Measurements from ENCODE around the gene NME9.

Gene NME9

DNA sequence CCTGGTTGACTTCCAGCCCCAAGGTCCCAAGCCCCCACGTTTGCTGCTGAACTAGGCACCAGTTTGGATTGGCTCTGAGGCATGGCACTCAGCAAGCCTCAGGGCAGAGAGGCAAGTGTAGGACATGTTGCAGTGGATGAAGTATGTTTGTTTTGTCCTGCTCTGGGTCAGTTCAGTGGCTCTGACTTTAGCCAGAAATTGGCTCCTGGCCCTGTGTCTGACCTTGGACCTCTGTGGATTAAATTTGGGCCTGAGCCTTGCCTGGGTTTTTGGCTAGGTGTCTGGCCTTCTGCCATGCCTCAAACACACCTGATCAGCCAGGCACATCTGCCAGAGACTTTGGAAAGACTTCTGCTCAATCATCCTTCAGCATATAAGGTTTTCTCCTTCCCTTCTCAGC is 15.1 kb upstream of the NME9 start:
- DNase-seq, result no peak
- in situ Hi-C loops (cut with MboI; ENCODE audit: low pct_unique_long_range_greater_than_20kb, low sequenced_read_pairs), result no loop called here

DNA sequence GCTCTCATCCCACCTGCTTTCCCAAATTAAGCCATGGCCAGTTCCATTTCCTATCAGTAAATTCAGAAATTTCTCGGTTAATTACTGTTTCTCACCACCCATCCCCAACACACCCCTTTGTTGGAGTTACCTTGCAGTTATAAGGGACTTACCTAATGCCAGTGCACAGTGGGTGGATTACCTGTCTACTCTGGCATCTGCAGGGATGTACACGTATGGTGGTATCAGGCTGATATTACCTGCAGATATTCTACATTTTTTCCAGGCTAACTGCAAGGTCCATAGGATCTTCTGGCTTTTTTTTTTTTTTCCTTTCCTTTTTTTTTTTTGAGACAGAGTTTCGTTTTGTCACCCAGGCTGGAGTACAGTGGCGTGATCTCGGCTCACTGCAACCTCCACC is 10.9 kb upstream of the NME9 start:
- no peak for DNase-seq
- in situ Hi-C loops (cut with MboI; ENCODE audit: low pct_unique_long_range_greater_than_20kb, low sequenced_read_pairs), result no loop called here

GRCh38 chr3:138338811-138339210 is 9.2 kb upstream of the NME9 start:
- no peak for DNase-seq
- in situ Hi-C loops (cut with MboI; ENCODE audit: low pct_unique_long_range_greater_than_20kb, low sequenced_read_pairs), result no loop called here

DNA sequence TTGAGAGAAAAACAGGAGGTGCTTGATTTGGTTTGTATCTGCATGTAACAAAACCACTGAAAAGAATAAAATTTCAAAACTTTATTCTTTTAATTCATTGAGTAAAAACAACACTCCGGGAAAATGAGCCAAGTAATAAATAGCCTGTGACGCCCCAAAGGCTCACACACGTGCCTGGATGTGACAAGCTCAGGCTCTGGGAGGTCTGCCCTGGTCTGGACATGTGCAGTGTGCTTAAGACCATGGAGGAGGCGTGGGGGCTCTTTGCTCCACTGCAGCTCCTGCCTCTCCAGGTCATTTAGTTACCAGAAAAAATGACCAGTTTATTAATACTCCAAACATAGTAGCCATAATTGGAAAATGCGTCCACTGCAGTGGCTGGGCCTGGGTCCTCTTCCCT is 8.6 kb upstream of the NME9 start:
- no peak for DNase-seq
- in situ Hi-C loops (cut with MboI; ENCODE audit: low pct_unique_long_range_greater_than_20kb, low sequenced_read_pairs), result no loop called here

DNA sequence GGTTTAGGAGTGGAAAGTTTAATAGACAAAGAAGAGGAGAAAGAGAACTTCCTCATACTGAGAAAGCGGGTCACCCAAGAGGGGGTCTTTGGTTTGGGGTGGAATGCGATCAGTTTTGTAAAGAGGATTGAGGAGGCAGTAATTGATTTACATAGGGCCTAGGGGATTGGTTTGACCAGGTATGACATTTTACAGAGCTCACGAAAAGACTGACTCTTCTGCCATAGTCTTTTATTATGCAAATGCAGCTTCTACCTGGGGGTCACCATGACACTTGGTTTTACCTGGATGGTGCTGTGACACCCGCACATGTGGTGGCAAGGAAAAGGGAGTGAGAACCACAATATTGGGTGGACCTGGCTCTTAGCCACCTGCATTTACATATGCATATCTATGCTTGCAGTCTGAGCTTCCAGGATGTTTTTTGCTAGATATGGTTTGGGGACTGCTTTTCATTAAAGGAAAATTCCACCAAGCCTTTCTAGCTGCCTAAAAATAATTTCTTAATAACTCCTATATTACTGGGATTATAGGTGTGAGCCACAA is 6.9 kb upstream of the NME9 start:
- in situ Hi-C loops (cut with MboI; ENCODE audit: low pct_unique_long_range_greater_than_20kb, low sequenced_read_pairs), result no loop called here
- DNase-seq, result no peak

- DNase-seq, result no peak
- in situ Hi-C loops (cut with MboI; ENCODE audit: low pct_unique_long_range_greater_than_20kb, low sequenced_read_pairs), result no loop called here
These were observed 5.0 kb upstream of the NME9 start for GRCh38 chr3:138334608-138335007.

DNA sequence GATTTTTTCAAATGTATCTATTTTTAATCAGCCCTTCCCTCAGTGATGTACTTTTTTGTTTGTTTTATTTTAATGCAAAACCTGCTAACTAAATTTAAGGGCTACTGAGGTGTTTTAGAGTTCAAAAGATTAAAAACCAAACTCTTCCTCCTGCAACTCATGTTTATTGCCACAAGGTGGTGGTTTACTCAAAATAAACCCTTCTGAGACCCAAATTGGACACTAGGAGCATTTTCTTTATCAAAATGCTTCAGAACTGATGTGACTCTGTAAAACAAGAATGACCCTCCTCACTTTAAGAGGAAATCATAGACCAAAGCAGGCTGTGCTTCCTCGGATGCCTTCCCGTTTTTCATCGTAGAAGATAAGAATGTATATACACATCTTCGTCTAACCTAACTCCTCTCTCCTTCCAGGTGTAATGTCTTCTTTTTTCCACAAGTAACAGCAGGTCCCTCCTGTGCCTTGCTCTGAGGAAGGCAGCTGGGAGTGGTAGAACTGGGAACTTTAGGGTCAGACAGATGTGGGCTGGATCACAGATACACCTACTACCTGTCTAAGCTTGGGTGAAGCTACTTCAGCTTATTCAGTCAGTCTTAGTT is 2.9 kb upstream of the NME9 start:
- DNase-seq, result peak; percentile 54
- in situ Hi-C loops (cut with MboI; ENCODE audit: low pct_unique_long_range_greater_than_20kb, low sequenced_read_pairs), result no loop called here

DNA sequence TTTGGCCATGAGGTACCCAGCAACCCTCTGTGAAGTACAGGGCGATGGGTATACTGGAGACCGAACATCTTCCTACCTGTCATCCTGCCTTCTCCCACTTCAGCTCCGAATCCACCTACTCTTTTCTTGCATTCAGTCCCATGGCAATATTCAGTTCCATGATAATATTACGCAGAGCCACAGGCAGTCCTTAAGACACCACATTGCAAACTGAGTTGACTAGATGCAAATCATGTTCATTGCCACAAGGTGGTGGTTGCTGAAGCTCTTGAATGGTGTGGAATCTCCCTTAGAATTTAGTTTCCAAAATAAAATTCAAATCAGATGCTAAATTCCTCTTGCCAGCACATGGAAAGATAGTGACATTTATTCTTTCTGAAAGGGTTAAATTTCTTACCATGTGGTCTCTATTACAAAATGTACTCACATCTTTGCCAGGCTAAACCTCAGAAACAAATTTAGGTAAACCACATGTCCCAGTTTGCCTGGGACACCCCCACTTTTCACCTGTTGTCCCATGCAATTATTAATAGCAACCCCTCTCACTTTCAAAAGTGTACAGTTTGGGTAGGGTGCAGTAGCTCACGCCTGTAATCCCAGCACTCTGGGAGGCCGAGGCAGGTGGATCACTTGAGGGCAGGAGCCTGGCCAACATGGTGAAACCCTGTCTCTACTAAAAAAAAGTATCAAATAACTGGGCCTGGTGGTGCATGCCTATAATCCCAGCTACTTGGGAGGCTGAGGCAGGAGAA is 1.7 kb upstream of the NME9 start:
- in situ Hi-C loops (cut with MboI; ENCODE audit: low pct_unique_long_range_greater_than_20kb, low sequenced_read_pairs), result no loop called here
- DNase-seq, result no peak

GRCh38 chr3:138329984-138330293 is 288 bp upstream of the NME9 start:
- in situ Hi-C loops (cut with MboI; ENCODE audit: low pct_unique_long_range_greater_than_20kb, low sequenced_read_pairs), result no loop called here
- no peak for DNase-seq

DNA sequence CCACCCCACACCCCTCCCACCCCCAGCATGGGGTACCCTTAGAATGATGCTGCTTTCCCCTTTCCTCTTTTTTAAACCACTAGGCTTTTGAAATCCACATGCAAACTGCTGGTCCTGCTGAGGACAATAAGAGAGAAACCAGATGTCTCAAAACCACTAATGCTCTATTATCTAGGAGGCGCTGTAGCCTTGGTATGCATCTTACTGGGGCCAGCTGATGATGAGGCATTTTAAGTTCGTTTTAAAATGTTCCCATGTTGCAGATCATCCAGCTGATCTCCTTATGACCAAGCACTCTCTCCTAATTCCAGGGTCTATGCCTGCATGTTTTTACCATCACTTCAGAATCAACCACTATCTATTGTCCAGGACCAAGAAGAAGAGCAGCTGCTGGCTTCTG is 1.3 kb downstream of the NME9 start:
- DNase-seq, result peak; percentile 37

GRCh38 chr3:138327831-138328230 is 1.8 kb downstream of the NME9 start:
- DNase-seq, result no peak
- in situ Hi-C loops (cut with MboI; ENCODE audit: low pct_unique_long_range_greater_than_20kb, low sequenced_read_pairs), result no loop called here

More for the DNA sequence above, 1.3 kb downstream of the NME9 start:
- in situ Hi-C loops (cut with MboI; ENCODE audit: low pct_unique_long_range_greater_than_20kb, low sequenced_read_pairs), result no loop called here

- in situ Hi-C loops (cut with MboI; ENCODE audit: low pct_unique_long_range_greater_than_20kb, low sequenced_read_pairs), result no loop called here
- DNase-seq, result no peak
These were observed 2.6 kb downstream of the NME9 start for GRCh38 chr3:138326866-138327595.

DNA sequence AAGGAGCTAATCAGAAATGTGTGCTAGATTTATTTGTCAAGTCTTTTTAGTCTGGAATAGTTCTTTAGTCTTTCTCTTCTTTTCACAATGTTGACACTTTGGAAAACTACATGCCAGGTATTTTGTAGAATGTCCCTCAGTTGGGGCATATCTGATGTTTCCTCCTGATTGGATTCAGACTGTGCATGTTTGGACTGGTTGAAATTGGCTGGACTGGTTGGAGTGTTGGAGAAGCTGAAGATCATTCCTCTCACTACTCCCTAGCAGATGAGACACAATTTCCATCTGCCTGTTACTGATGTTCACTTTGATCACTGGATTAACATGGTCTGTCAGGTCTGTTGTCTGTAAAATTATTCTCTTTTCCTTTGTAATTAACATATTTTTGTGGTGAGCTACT is 3.7 kb downstream of the NME9 start:
- in situ Hi-C loops (cut with MboI; ENCODE audit: low pct_unique_long_range_greater_than_20kb, low sequenced_read_pairs), result no loop called here
- no peak for DNase-seq

DNA sequence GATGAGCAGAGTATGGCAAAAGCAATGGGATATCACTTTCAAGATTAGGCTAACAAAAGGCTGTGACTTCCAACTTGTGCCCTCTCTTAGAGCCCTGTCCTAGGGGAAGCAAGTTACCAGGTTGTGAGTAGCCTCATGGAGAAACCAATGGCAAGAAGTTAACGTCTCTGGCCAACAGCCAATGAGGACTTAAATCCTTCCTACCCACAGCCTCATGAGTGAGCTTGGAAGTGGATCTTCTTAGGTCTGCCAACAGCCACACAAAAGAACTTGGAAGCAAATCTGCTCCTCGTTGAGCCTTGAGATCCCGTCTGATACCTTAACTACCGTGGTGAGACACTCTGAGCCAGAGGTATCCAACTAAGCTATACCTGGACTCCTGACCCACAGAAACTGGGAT is 5.7 kb downstream of the NME9 start:
- in situ Hi-C loops (cut with MboI; ENCODE audit: low pct_unique_long_range_greater_than_20kb, low sequenced_read_pairs), result no loop called here
- no peak for DNase-seq

- DNase-seq, result no peak
- in situ Hi-C loops (cut with MboI; ENCODE audit: low pct_unique_long_range_greater_than_20kb, low sequenced_read_pairs), result no loop called here
These were observed 12.0 kb downstream of the NME9 start for GRCh38 chr3:138317687-138318086.

DNA sequence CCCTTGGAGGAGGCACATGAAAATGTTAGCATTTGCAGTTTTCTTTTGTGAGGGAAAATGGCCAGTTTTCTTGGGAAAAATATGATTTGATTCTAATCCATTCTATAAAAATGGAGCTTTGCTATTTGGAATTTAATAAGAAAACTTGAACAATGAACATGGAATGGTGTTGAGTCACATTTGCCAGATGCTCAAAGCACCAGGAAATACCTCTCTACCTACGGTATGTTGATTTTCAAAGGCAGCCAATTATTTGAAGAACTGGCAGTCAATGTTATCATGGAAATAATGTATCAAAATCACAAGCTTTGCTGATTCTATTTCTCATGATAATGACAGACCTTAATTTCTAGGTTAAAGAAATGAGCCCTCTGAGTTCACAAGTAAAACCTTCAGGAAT is 14.9 kb downstream of the NME9 start:
- in situ Hi-C loops (cut with MboI; ENCODE audit: low pct_unique_long_range_greater_than_20kb, low sequenced_read_pairs), result no loop called here
- DNase-seq, result no peak

DNA sequence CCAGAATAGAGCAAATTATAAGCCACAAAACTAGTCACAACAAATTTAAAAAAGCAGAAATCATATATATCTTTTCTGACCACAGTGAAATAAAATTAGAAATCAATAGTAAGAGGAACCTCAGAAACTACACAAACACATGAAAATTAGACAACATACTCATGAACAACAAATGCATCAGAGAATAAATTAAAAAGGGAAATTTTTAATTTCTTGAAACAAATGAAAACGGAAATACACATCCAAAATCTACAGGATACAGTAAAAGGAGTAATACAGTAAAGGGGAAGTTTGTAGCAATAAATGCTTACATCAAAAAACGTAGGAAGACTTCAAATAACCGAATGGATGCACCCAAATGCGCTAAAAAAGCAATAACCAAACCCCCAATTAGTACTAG is 19.2 kb downstream of the NME9 start:
- DNase-seq, result no peak
- in situ Hi-C loops (cut with MboI; ENCODE audit: low pct_unique_long_range_greater_than_20kb, low sequenced_read_pairs), result no loop called here

DNA sequence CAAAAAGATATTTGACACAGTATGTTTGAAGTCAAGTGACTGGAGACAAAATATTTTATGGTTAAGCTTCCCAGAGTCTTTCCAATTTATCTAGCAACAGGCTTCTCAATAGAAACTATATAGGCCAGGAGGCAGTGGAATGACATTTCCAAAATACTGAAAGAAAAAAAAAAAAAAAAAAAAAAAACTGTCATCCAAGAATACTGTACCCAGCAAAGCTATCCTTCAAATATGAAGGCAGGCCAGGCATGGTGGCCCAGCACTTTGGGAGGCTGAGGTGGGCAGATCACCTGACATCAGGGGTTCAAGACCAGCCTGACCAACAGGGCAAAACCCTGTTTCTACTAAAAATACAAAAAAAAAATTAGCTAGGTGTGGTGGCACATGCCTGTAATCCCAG is 20.9 kb downstream of the NME9 start:
- no peak for DNase-seq
- in situ Hi-C loops (cut with MboI; ENCODE audit: low pct_unique_long_range_greater_than_20kb, low sequenced_read_pairs), result no loop called here

DNA sequence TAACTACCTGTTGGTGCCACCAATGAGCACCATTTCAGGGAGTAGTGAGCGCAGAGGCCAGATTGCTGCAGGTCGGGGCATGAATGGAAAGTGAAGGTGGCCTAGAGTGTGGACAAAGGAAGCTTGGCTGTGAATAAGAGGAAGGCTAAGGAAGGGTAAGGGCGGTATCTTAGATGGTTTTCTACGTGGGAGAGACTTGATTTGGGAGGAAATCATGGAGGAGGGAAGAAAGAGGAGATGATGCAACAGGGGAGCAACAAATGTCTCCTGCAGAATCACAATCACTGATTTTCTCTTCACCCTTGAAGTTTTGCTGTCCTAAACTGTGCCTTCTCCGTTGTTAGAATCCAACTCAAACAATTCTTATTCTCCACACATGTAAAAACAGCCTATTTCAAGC is 21.8 kb downstream of the NME9 start:
- in situ Hi-C loops (cut with MboI; ENCODE audit: low pct_unique_long_range_greater_than_20kb, low sequenced_read_pairs), result no loop called here
- no peak for DNase-seq

- no peak for DNase-seq
- in situ Hi-C loops (cut with MboI; ENCODE audit: low pct_unique_long_range_greater_than_20kb, low sequenced_read_pairs), result no loop called here
These were observed 26.2 kb downstream of the NME9 start for GRCh38 chr3:138303474-138303873.
